Heart right ventricle (tissue), 16 donors: ENCODE results near the gene IRAK1BP1. TPM values are rescaled to one million over a fixed set of nuclear protein-coding genes. Genes with fewer than 3 reads are reported as not detected.

Experiments
- ATAC-seq, 8 donors: fragments of 200-7000 bp; cut with Tn5 transposase; one replicate each; pipeline ENCODE4 v1.9.1; 2020; ENCODE audit warnings: mild to moderate bottlenecking in 8 of 8, moderate library complexity in 8 of 8, moderate number of reproducible peaks in 1 of 8
- DNase-seq, 2 donors: peaks; one replicate each; pipeline ENCODE4 v3.0.0-alpha.2; 2020
- H3K27ac ChIP-seq, 10 donors: fragments of 200-600 bp; sonication (generic) in 2 of 10; one replicate each; pipeline versions ENCODE4 v1.5.0 to v1.8.0; 2020 to 2022; ENCODE audit warnings: mild to moderate bottlenecking in 3 of 10
- H3K27me3 ChIP-seq, 7 donors: fragments of 200-600 bp; one replicate each; pipeline ENCODE4 v1.8.0; 2021 to 2022; ENCODE audit warnings: mild to moderate bottlenecking in 2 of 7
- H3K36me3 ChIP-seq, 9 donors: fragments of 200-600 bp; sonication (generic) in 1 of 9; one replicate each; pipeline versions ENCODE4 v1.5.0 to v1.8.0; 2020 to 2022; ENCODE audit warnings: mild to moderate bottlenecking in 2 of 9
- H3K4me1 ChIP-seq, 9 donors: fragments of 200-600 bp; sonication (generic) in 1 of 9; one replicate each; pipeline versions ENCODE4 v1.5.0 to v1.8.0; 2020 to 2022; ENCODE audit warnings: mild to moderate bottlenecking in 4 of 9
- H3K4me3 ChIP-seq, 10 donors: fragments of 200-600 bp; sonication (generic) in 2 of 10; one replicate each; pipeline versions ENCODE4 v1.5.0 to v1.8.0; 2020 to 2022; ENCODE audit warnings: mild to moderate bottlenecking in 7 of 10, moderate library complexity in 2 of 10
- H3K9me3 ChIP-seq, 11 donors: fragments of 200-600 bp in 10 of 11; sonication (generic) in 2 of 11; one replicate each; pipeline versions ENCODE4 v1.5.0 to v1.8.0; 2013 to 2022; ENCODE audit warnings: mild to moderate bottlenecking in 2 of 11, control low read depth in 1 of 11, moderate library complexity in 1 of 11
- WGBS, 2 donors: extraction: QIAGEN DNeasy Blood & Tissue Kit; methylation state at CpG; one replicate each; pipeline ENCODE4 v1.1.7; 2013; ENCODE audit warnings: inconsistent platforms in 1 of 2; 5-methylcytosine and 5-hydroxymethylcytosine counted together
- intact Hi-C, 10 donors: fragments of 100-400 bp; cut with DNase I; formaldehyde crosslinking; loops; one replicate each; pipeline versions ENCODE4 v1.11.1 to v1.14.2; 2022
- polyA plus RNA-seq, 2 donors: library from polyadenylated mRNA; stranded (reverse); fragments of 200-250 nt; gene quantifications; one replicate each; pipeline ENCODE4 v1.2.3, GENCODE V29; 2013
- total RNA-seq, 10 donors: library from RNA; stranded (reverse); fragmentation: NEBNext Ultra II Directional in 3 of 10; extraction: Animal tissue kit (Norgen Biotek cat#: 25700) in 3 of 10; gene quantifications; one replicate each; pipeline versions ENCODE4 v1.2.1 to v1.2.4, GENCODE V29; 2021 to 2023
- TF ChIP-seq, protein P1 (sequence below), 9 donors: fragments of 200-600 bp; sonication (generic) in 2 of 9; IDR thresholded peaks; one replicate each; pipeline versions ENCODE4 v1.5.0 to v1.8.0; 2021 to 2022; ENCODE audit warnings: antibody characterized with exemption in 9 of 9, mild to moderate bottlenecking in 5 of 9, moderate library complexity in 1 of 9
- donor health status: Arrhythmogenic right ventricular cardiomyopathy.
- donor health status: ischemic (EF 13 %, LVEDD 7.1; RV severe dilation, severe dysfunction).
- donor health status: healthy with polysubstance abuse.
- donor health status: DM: no; HTN: yes; CAD: no.
- donor health status: DM: no; HTN: no; CAD: no.
- donor health status: ischemic (EF 25% LVEDD 6.9; RV normal size, moderate dysfunction).
- donor health status: ischemic (EF 25% LVEDD 5.7; RV mildly dilated, moderate dysfunction).
- donor health status: healthy.
- donor health status: DM: yes; HTN: yes; CAD: no.
- donor health status: Ischemic cardiomyopathy.
- donor health status: ischemic (EF 35%, LVEDD 5.7; RV mildly dilated, moderate dysfunction).
- donor health status: nonischemic (EF 11% LVEDD 7.7; RV severe dilation, severe dysfunction).
- donor health status: DM: yes; HTN: yes; CAD: no.
- donor health status: PGD.
- donor health status: ischemic (EF 29% LVEDD 5.4; RV normal size, mild dysfunction).
- donor health status: nonischemic (EF 23%, LVEDD 6.1; RV moderate dilation, normal function).

IRAK1BP1 gene
- total and polyA plus RNA-seq, 12 donors: 1.1 to 6.9 (median 3.2) TPM

DNA sequence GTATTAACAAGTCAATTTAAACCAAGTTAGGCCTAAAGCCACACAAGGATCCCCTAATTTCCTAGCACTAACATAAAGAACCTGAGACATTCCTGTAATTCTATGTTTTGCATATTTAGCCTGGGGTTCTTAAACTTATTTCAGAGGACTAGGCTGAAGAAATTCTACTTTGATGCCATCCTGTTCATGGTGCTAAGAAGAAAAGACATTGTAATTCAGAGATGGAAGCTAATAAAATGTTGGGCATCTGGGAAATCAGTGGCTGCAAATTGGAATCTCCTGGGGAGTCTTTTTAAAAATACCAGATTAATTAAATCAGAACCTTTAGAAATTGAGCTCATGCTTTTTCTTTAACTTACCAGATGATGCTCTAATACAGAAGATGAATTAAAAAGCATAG, 26.2 kb upstream of the IRAK1BP1 start:
- H3K4me3 ChIP-seq: no peak overlapping the region
- peaks cover 0 to 3% (median 0%) of the 10 kb centered on the region in 7 donors for H3K27me3 ChIP-seq
- TF ChIP-seq, protein P1, sequence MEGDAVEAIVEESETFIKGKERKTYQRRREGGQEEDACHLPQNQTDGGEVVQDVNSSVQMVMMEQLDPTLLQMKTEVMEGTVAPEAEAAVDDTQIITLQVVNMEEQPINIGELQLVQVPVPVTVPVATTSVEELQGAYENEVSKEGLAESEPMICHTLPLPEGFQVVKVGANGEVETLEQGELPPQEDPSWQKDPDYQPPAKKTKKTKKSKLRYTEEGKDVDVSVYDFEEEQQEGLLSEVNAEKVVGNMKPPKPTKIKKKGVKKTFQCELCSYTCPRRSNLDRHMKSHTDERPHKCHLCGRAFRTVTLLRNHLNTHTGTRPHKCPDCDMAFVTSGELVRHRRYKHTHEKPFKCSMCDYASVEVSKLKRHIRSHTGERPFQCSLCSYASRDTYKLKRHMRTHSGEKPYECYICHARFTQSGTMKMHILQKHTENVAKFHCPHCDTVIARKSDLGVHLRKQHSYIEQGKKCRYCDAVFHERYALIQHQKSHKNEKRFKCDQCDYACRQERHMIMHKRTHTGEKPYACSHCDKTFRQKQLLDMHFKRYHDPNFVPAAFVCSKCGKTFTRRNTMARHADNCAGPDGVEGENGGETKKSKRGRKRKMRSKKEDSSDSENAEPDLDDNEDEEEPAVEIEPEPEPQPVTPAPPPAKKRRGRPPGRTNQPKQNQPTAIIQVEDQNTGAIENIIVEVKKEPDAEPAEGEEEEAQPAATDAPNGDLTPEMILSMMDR (IDR thresholded peaks at IDR 0.05): no peak
- H3K36me3 ChIP-seq: no peaks in the 10 kb centered on the region
- H3K4me1 ChIP-seq: no peaks in the 10 kb centered on the region
- H3K9me3 ChIP-seq: peaks cover 0 to 3% (median 0%) of the 10 kb centered on the region in 11 donors
- no peak for DNase-seq
- no peak for ATAC-seq
- no peak overlapping the region for H3K27ac ChIP-seq
- intact Hi-C loops: no loop called here

DNA sequence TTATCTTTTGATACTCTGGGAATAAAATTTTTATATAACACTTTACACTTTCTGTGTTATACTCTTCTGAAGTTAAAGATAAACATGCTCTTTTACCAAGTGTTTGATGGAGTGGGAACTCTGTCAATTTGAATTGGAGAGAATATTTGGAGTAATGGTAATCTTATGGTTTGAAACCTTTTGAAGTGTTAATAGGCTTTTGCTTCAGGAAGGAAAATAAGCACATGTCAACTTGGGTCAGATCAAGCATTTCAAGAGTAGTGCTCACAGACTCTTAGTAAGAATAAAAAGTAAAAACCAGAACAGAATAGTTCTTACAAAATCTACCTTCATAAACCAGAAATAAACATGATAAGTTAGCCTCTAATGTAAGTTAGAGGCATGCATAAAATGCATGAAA, 24.4 kb upstream of the IRAK1BP1 start:
- ATAC-seq (no peak), DNase-seq (no peak)
- H3K27ac ChIP-seq: no peak overlapping the region
- H3K27me3 ChIP-seq: no peaks in the 10 kb centered on the region
- H3K36me3 ChIP-seq: peaks cover 0 to under 1% (median 0%) of the 10 kb centered on the region in 9 donors
- peaks cover 0 to 3% (median 0%) of the 10 kb centered on the region in 11 donors for H3K9me3 ChIP-seq
- intact Hi-C loops: no loop called here
- TF ChIP-seq, protein P1 (IDR thresholded peaks at IDR 0.05): no peak
- H3K4me1 ChIP-seq: no peaks in the 10 kb centered on the region
- H3K4me3 ChIP-seq: no peak overlapping the region

DNA sequence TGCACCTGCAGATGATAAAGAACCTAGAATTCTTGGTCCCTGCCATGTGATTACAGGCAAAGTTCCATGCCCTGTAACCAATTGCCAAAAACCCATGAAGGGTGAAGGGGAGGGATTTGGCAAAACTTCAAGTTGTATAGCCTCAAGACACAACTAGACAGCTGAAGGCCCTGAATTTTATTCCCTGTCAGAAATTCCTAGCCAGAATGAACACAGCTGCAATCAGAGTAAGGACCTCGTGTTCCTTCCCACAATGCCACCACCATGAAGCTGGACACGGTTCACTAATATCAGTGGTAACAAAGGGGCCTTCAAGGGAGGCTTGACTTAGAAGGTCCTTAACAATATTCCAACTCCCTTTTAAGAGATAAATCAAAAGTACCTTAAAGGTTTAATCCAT, 22.5 kb upstream of the IRAK1BP1 start:
- intact Hi-C loops: no loop called here
- Histone ChIP-seq H3K27me3 (no peaks in the 10 kb centered on the region), H3K4me1 (no peaks in the 10 kb centered on the region), H3K36me3 (peaks cover 0 to 6% (median 0%) of the 10 kb centered on the region in 9 donors), H3K27ac (no peak overlapping the region), H3K9me3 (peaks cover 0 to 5% (median 0%) of the 10 kb centered on the region in 11 donors), H3K4me3 (no peak overlapping the region)
- 68 to 75% methylated on average over 2 of the region's 2 CpGs for WGBS, 2 donors
- DNase-seq: no peak
- no peak for ATAC-seq
- TF ChIP-seq, protein P1 (IDR thresholded peaks at IDR 0.05): no peak

DNA sequence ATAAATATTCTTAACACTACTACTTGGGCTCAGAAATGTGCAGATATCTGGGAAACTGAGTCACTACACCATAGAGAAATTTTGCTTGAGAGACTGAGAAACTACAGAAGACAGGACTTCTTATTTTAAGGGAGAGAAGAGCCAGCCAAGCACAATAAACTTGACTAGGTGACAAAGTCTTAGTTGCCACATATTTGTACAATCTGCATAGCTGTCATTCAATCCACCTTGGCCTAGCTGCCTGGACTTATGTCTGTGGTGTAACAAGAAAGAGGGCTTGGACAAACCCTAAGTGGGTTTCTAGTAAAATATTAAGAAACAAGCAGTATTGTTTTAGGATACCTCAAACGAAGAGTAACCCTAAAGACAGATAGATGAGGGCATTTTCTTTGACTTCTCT, 21.8 kb upstream of the IRAK1BP1 start:
- peaks cover 0 to 5% (median 0%) of the 10 kb centered on the region in 11 donors for H3K9me3 ChIP-seq
- H3K4me1 ChIP-seq: no peaks in the 10 kb centered on the region
- TF ChIP-seq, protein P1 (IDR thresholded peaks at IDR 0.05): no peak
- peaks cover 0 to 13% (median 0%) of the 10 kb centered on the region in 9 donors for H3K36me3 ChIP-seq
- DNase-seq (no peak), ATAC-seq (no peak)
- intact Hi-C loops: no loop called here
- WGBS, 2 donors: 77 to 92% methylated on average over 1 of the region's 1 CpG
- H3K4me3 ChIP-seq: no peak overlapping the region
- H3K27ac ChIP-seq: no peak overlapping the region
- no peaks in the 10 kb centered on the region for H3K27me3 ChIP-seq
